GM18511 (cell line): ENCODE results near the gene SPTSSA.
"Not testable (repeated sequence)": the region's sequence is repeated elsewhere in the genome, so short reads cannot be mapped to it uniquely, and the experiment has no call there.

Experiments
- ATAC-seq: cut with Tn5 transposase; IDR thresholded peaks from one replicate; pipeline ENCODE4 v1.9.1; 2021; ENCODE audit warnings: mild to moderate bottlenecking, moderate library complexity; ENCODE audit not compliant: unreplicated experiment

SPTSSA gene

DNA sequence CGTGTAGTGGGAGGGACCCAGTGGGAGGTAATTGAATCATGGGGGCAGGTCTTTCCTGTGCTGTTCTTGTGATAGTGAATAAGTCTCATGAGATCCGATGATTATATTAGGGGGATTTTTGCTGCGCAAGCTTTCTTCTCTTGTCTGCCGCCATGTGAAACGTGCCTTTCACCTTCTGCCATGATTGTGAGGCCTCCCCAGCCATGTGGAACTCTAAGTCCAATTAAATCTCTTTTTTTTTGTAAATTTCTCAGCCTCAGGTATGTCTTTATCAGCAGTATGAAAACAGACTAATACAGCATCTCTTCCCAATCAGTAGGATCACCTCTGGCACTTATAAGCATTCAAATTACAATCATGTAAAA lies 34.0 kb downstream of the SPTSSA start:
- ATAC-seq, result not testable (repeated sequence)

GRCh38 chr14:34426313-34427295 lies 35.4 kb downstream of the SPTSSA start:
- ATAC-seq, result no peak

DNA sequence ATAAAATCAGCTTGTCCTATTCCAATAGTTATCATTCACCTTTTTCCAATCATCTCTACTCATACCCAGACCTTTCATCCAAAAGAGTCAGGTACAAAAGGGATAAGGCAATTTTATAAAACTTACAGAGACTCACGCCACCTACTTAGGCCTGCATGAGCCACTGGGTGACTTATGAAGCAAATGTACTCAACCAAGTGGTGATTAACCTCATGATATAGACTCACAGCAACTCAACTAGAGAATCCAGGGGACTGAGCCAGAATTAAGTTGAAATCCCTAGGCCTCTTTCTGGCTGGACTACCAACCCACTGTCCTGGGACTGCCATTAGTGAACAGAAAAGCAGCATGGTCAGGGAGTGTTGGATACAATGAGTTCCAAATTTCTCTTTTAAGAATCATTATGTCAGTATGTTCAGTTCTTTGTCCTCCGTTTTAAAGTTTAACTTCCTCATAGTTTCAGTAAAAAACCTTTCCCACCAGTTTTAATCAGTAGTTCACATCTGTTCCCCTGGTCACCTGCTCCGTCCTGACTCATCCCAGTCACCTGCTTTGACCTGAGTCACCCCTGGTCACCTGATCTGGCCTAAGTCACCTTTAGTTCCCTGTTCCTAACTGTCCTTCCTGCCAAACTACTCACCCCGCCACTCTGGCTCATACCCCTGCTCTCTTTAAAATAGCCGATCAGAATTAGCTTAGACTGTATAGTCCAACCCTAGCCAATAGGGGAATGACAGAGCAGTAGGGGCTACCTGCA lies 36.8 kb downstream of the SPTSSA start:
- no peak for ATAC-seq

DNA sequence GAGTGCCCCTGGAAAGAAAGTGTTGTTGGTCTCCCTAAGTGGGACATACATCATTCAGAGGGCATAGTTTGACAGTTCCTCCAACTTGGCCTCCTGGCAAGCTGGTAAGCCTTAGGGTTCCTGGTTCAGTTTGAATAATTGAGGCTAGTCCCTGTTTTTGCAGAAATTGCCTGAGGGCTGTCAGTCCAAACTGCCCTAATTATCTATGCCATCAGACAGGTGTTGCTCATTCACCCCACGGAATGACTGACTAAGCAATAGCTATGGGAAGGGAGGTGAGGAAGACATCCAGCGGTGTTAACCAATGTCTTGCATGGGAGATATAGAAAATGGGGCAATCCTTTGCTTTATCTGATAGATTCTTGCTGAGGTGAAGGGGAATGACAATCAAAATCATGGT lies 37.6 kb downstream of the SPTSSA start:
- no peak for ATAC-seq

GRCh38 chr14:34423445-34423844 lies 38.6 kb downstream of the SPTSSA start:
- no peak for ATAC-seq

DNA sequence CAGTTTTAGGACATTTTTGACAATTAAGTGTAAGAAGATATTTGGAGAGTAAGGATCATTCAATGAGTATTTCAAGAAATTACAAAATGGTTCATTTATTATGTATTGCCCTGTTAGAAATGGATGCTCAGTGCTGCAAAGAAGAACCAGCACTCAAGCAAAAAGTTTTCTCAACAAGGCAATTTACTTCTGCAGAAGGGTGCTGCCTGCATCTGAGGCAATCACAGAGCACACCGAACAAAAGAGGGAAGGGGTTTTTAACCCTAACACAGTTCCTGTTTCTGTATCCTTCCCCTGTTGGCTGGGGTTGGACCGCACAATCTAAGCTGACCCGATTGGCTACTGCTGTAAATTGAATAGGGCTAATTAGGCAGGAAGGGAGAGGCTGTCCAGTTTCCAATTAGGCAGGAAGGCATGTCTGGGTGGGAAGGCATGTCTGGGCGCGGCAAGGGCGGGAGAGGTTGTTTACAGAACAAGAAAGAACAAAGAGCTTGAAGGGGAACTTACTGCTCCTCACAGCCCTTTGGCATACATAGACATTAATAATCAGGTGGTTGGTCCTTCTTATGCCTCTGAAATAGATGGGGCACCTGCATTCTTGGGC lies 41.4 kb downstream of the SPTSSA start:
- no peak for ATAC-seq

- no peak for ATAC-seq
These were observed 52.3 kb downstream of the SPTSSA start for GRCh38 chr14:34409721-34410120.

- ATAC-seq, result no peak
These were observed 54.1 kb downstream of the SPTSSA start for GRCh38 chr14:34407951-34408350.

DNA sequence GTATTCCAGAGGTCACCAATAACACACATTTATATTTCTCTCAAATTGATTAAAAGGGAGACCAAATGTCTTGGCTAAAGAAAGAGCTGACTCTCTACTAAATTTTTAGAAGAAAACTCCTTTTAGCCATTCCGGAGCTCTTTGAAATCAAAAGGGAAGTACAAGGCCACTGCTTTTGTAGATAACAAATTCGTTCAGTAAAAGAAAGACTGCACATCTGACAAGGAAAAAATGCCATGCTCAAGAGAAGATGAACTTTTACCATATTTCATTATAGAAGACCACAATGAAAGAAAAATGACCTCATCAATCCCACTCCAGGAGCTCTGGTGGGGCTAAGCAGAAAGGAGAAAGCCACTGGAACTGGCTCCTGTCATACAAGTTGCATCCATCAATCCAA lies 57.6 kb downstream of the SPTSSA start:
- ATAC-seq, result no peak

DNA sequence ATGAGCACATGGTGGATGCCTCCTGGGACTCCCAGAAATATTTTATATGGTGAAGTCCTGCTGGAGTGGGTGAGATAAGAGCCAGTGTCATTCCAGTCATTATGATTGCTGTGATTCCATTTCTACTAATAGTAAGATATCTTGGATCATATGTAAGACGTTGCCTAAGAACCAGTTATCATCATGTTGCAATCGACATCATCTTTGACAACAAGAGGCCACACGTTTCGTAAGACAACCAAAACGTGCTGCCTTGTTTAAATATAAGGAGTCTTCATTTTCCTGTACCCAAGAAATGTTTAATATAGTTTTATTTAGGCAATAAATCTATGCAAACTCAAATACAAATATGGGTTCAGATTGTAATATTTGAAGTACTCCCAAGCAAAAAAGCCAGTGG lies 58.4 kb downstream of the SPTSSA start:
- no peak for ATAC-seq

- ATAC-seq, result no peak
These were observed 64.0 kb downstream of the SPTSSA start for GRCh38 chr14:34398024-34398423.

DNA sequence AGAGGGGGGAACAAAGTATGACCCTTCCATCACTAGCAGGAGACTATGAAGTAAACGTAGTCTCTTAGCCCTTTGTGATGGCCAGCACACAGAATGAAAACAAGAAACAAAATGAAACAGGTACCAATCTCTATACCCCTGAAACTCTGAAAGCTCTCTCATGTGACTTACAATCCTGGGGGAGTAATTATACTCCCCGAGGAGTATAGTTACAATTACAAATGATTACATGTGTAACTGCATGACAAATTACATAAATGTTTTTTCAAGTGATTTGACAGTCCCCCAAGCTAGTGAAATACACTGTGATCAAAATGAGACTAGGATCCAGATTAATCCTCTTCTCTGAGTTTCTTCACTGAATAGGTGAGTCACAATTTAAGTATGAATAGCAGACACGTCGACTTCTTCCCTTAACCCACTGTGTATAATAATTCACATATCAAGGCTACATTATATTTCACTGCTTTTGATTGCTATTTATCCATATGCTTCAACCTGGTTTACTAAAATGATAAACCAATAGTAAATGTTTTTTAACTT lies 74.0 kb downstream of the SPTSSA start:
- ATAC-seq, result no peak

DNA sequence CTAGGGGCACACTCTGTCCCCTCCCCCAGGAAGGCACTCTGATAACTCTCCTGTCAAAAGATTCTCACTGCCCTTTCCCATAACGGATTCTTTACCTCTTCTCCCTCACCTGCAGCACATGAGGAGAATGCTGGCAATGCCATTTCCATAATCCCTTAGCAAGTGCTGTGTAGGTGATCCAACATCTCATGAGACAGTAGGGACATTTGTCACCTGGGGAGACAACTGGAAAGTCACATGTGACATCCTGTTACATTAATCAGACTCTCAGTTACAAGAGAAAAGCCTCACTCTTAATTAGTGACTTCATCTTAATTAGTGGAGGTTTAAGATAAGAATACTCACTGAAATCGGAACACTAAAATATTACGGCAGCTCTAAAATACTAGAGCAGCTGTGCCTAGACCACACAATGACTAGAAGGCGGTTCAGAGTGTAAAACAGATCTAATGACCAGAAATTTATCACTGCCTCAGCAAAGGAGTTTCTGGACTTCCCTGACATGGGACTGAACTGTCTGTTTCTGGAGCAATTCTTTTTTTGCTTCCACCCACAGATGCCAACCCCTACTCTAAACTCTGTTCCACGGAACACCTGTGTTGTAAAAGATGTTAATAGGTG lies 75.1 kb downstream of the SPTSSA start:
- no peak for ATAC-seq

- not testable (repeated sequence) for ATAC-seq
These were observed 76.2 kb downstream of the SPTSSA start for GRCh38 chr14:34385881-34386280.

- ATAC-seq, result no peak
These were observed 78.2 kb downstream of the SPTSSA start for GRCh38 chr14:34383839-34384238.
